Large intestine (tissue), 3 donors: ENCODE data around the gene NSUN3. TPM values are rescaled to one million over a fixed set of nuclear protein-coding genes. Genes with fewer than 3 reads are reported as not detected.
"Not testable (repeated sequence)": the region's sequence is repeated elsewhere in the genome, so short reads cannot be mapped to it uniquely, and the experiment has no call there.

ENCODE experiments used
- DNase-seq, 2 donors: peaks; one replicate each; pipeline versions ENCODE4 v3.0.0 to v3.0.0-alpha.2; 2013
- H3K27ac ChIP-seq: one replicate; pipeline ENCODE4 v1.5.1; 2013; ENCODE audit warnings: low read length
- H3K27me3 ChIP-seq: 2 replicates; pipeline ENCODE4 v1.6.1; 2013; ENCODE audit warnings: low read length; ENCODE audit not compliant: control insufficient read depth, insufficient read depth
- H3K36me3 ChIP-seq: 2 replicates; pipeline ENCODE4 v1.6.1; 2013; ENCODE audit warnings: low read length; ENCODE audit not compliant: control insufficient read depth, insufficient read depth
- H3K4me1 ChIP-seq: one replicate; pipeline ENCODE4 v1.6.1; 2013; ENCODE audit warnings: low read length; ENCODE audit not compliant: control insufficient read depth, insufficient read depth
- H3K4me3 ChIP-seq: one replicate; pipeline ENCODE4 v1.5.1; 2013; ENCODE audit warnings: low read length
- H3K9me3 ChIP-seq: one replicate; pipeline ENCODE4 v1.6.1; 2013; ENCODE audit warnings: mild to moderate bottlenecking, low read depth, low read length, moderate library complexity; ENCODE audit not compliant: control insufficient read depth
- WGBS: methylation state at CpG from one replicate; pipeline ENCODE4 v1.1.5; 2013; ENCODE audit warnings: low lambda C conversion rate; ENCODE audit not compliant: insufficient coverage; 5-methylcytosine and 5-hydroxymethylcytosine counted together
- polyA plus RNA-seq: library from polyadenylated mRNA; unstranded; fragments of 120-200 nt; gene quantifications from one replicate; pipeline ENCODE4 v1.2.1, GENCODE V29; 2013

Gene NSUN3
- polyA plus RNA-seq, 1 donor: 11.8 TPM

GRCh38 chr3:94092086-94092485 lies 29.2 kb downstream of the NSUN3 start:
- Histone ChIP-seq H3K27me3 (no peaks in the 10 kb centered on the region), H3K4me3 (no peak overlapping the region), H3K4me1 (no peaks in the 10 kb centered on the region), H3K27ac (no peak overlapping the region), H3K9me3 (no peaks in the 10 kb centered on the region), H3K36me3 (peaks cover 23% of the 10 kb centered on the region)
- no peak for DNase-seq
- 100% methylated on average over 1 of the region's 1 CpG for WGBS

GRCh38 chr3:94093151-94093550 lies 30.3 kb downstream of the NSUN3 start:
- peaks cover 31% of the 10 kb centered on the region for H3K36me3 ChIP-seq
- WGBS: no CpG with 5 or more reads among the region's 1 CpG

GRCh38 chr3:94095111-94095510 lies 32.2 kb downstream of the NSUN3 start:
- H3K36me3 ChIP-seq: peaks cover 35% of the 10 kb centered on the region
- WGBS: 100% methylated on average over 1 of the region's 2 CpGs

More at GRCh38 chr3:94093151-94093550, 30.3 kb downstream of the NSUN3 start:
- no peak for DNase-seq
- Histone ChIP-seq H3K4me3 (no peak overlapping the region), H3K27me3 (no peaks in the 10 kb centered on the region), H3K9me3 (no peaks in the 10 kb centered on the region), H3K27ac (no peak overlapping the region), H3K4me1 (no peaks in the 10 kb centered on the region)

GRCh38 chr3:94098452-94098851 lies 35.6 kb downstream of the NSUN3 start:
- peaks cover 39% of the 10 kb centered on the region for H3K36me3 ChIP-seq
- no peaks in the 10 kb centered on the region for H3K9me3 ChIP-seq
- 100% methylated on average over 1 of the region's 3 CpGs for whole genome bisulfite sequencing
- no peaks in the 10 kb centered on the region for H3K4me1 ChIP-seq
- no peaks in the 10 kb centered on the region for H3K27me3 ChIP-seq
- DNase-seq: no peak
- H3K4me3 ChIP-seq: no peak overlapping the region
- no peak overlapping the region for H3K27ac ChIP-seq

More at GRCh38 chr3:94095111-94095510, 32.2 kb downstream of the NSUN3 start:
- H3K4me1 ChIP-seq: no peaks in the 10 kb centered on the region
- H3K9me3 ChIP-seq: no peaks in the 10 kb centered on the region
- no peaks in the 10 kb centered on the region for H3K27me3 ChIP-seq
- no peak overlapping the region for H3K27ac ChIP-seq
- DNase-seq: no peak
- H3K4me3 ChIP-seq: no peak overlapping the region

GRCh38 chr3:94099311-94099710 lies 36.5 kb downstream of the NSUN3 start:
- no peaks in the 10 kb centered on the region for H3K27me3 ChIP-seq
- H3K36me3 ChIP-seq: peaks cover 39% of the 10 kb centered on the region
- H3K27ac ChIP-seq: no peak overlapping the region
- no peaks in the 10 kb centered on the region for H3K9me3 ChIP-seq
- H3K4me3 ChIP-seq: no peak overlapping the region
- WGBS: 67% methylated on average over 1 of the region's 1 CpG
- H3K4me1 ChIP-seq: no peaks in the 10 kb centered on the region
- no peak for DNase-seq

GRCh38 chr3:94101860-94102259 lies 39.0 kb downstream of the NSUN3 start:
- H3K27me3 ChIP-seq: no peaks in the 10 kb centered on the region
- 74% methylated on average over 2 of the region's 4 CpGs for WGBS
- H3K9me3 ChIP-seq: no peaks in the 10 kb centered on the region
- no peak overlapping the region for H3K27ac ChIP-seq
- H3K4me1 ChIP-seq: no peaks in the 10 kb centered on the region
- H3K4me3 ChIP-seq: no peak overlapping the region
- peaks cover 30% of the 10 kb centered on the region for H3K36me3 ChIP-seq
- DNase-seq: no peak

- H3K4me1 ChIP-seq: no peaks in the 10 kb centered on the region
- DNase-seq: no peak
- no peaks in the 10 kb centered on the region for H3K27me3 ChIP-seq
- WGBS: 68% methylated on average over 4 of the region's 5 CpGs
- peaks cover 17% of the 10 kb centered on the region for H3K36me3 ChIP-seq
- H3K4me3 ChIP-seq: no peak overlapping the region
- H3K9me3 ChIP-seq: no peaks in the 10 kb centered on the region
- no peak overlapping the region for H3K27ac ChIP-seq
Observed at GRCh38 chr3:94106268-94106667, 43.4 kb downstream of the NSUN3 start.

- peaks cover 16% of the 10 kb centered on the region for H3K36me3 ChIP-seq
- H3K9me3 ChIP-seq, DNase-seq, H3K4me1 ChIP-seq, H3K4me3 ChIP-seq, H3K27me3 ChIP-seq, H3K27ac ChIP-seq: not testable (repeated sequence)
Observed at GRCh38 chr3:94110232-94110631, 47.4 kb downstream of the NSUN3 start.

- DNase-seq: no peak
- H3K36me3 ChIP-seq: peaks cover 16% of the 10 kb centered on the region
- H3K4me1 ChIP-seq: no peaks in the 10 kb centered on the region
- no peak overlapping the region for H3K27ac ChIP-seq
- H3K4me3 ChIP-seq: no peak overlapping the region
- no peaks in the 10 kb centered on the region for H3K27me3 ChIP-seq
- H3K9me3 ChIP-seq: no peaks in the 10 kb centered on the region
Observed at GRCh38 chr3:94110854-94111253, 48.0 kb downstream of the NSUN3 start.

- 80% methylated on average over 1 of the region's 5 CpGs for WGBS
- Histone ChIP-seq H3K36me3 (peaks cover 9% of the 10 kb centered on the region), H3K4me3 (no peak overlapping the region), H3K4me1 (no peaks in the 10 kb centered on the region), H3K9me3 (no peaks in the 10 kb centered on the region), H3K27me3 (no peaks in the 10 kb centered on the region), H3K27ac (no peak overlapping the region)
- DNase-seq: no peak
Observed at GRCh38 chr3:94114666-94115065, 51.8 kb downstream of the NSUN3 start.

- Histone ChIP-seq H3K4me3 (no peak overlapping the region), H3K27me3 (no peaks in the 10 kb centered on the region), H3K27ac (no peak overlapping the region), H3K36me3 (peaks cover 9% of the 10 kb centered on the region), H3K4me1 (no peaks in the 10 kb centered on the region), H3K9me3 (no peaks in the 10 kb centered on the region)
- WGBS: 67% methylated on average over 1 of the region's 6 CpGs
- DNase-seq: no peak
Observed at GRCh38 chr3:94115482-94115881, 52.6 kb downstream of the NSUN3 start.
